ENCODE results near the gene DLX3.

DLX3 gene

GRCh38 chr17:49992191-49992932 lies 2.7 kb downstream of the DLX3 start:
- FAIRE-seq, result no peak

GRCh38 chr17:49991409-49991808 lies 3.6 kb downstream of the DLX3 start:
- FAIRE-seq, result no peak

GRCh38 chr17:49990921-49991320 lies 4.1 kb downstream of the DLX3 start:
- no peak for FAIRE-seq

- no peak for FAIRE-seq
Measured at GRCh38 chr17:49990331-49990730, 4.7 kb downstream of the DLX3 start.

- no peak for FAIRE-seq
Measured at GRCh38 chr17:49989518-49989880, 5.5 kb downstream of the DLX3 start.

- FAIRE-seq, result no peak
Measured at GRCh38 chr17:49987681-49988441, 7.2 kb downstream of the DLX3 start.

- FAIRE-seq, result no peak
Measured at GRCh38 chr17:49987290-49987585, 7.8 kb downstream of the DLX3 start.

- no peak for FAIRE-seq
Measured at GRCh38 chr17:49986396-49987289, 8.4 kb downstream of the DLX3 start.

- no peak for FAIRE-seq
Measured at GRCh38 chr17:49985310-49985990, 9.6 kb downstream of the DLX3 start.

- no peak for FAIRE-seq
Measured at GRCh38 chr17:49984776-49985175, 10.2 kb downstream of the DLX3 start.

GRCh38 chr17:49984283-49984682 lies 10.7 kb downstream of the DLX3 start:
- no peak for FAIRE-seq

- no peak for FAIRE-seq
Measured at GRCh38 chr17:49980703-49981197, 14.3 kb downstream of the DLX3 start.

GRCh38 chr17:49979748-49980479 lies 15.1 kb downstream of the DLX3 start:
- no peak for FAIRE-seq

- FAIRE-seq, result no peak
Measured at GRCh38 chr17:49978501-49978900, 16.5 kb downstream of the DLX3 start.

- FAIRE-seq, result no peak
Measured at GRCh38 chr17:49977463-49978389, 17.3 kb downstream of the DLX3 start.

GRCh38 chr17:49976828-49977202 lies 18.2 kb downstream of the DLX3 start:
- no peak for FAIRE-seq

- FAIRE-seq, result no peak
Measured at GRCh38 chr17:49976163-49976827, 18.7 kb downstream of the DLX3 start.

GRCh38 chr17:49975531-49975930 lies 19.5 kb downstream of the DLX3 start:
- FAIRE-seq, result no peak

GRCh38 chr17:49973271-49973615 lies 21.8 kb downstream of the DLX3 start:
- no peak for FAIRE-seq

- FAIRE-seq, result no peak
Measured at GRCh38 chr17:49972486-49973270, 22.3 kb downstream of the DLX3 start.
